Measurements from ENCODE around the gene LGI2. TPM values are rescaled to one million over a fixed set of nuclear protein-coding genes. Genes with fewer than 3 reads are reported as not detected.

LGI2 gene
- total and polyA plus RNA-seq, 2 experiments from 2014 or later = 0.63 to 8.0 TPM

DNA sequence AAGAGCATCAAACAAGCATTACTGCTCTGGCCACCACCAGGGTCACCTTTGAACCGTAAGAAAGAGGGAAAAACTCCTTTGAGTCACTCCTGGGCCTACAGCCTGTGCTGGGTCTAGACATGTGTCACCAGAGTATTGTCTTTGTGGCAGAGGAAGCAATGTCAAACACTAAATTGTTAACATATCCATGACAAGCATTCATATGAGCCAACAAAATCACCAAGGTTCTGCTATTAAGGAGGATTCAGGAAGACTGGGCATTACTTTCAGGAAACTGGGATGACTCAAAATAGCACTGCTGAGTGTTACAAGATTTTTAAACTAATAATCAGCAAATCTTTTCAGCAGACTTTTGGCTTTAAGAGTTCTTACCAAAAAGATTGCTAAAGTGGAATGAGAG, 28.1 kb downstream of the LGI2 start:
- Mint-ChIP-seq H3K9me3 (no peaks in the 10 kb centered on the region), H3K36me3 (ENCODE audit: low read depth) (no peaks in the 10 kb centered on the region; the same call in 2 of the 3 replicates), H3K4me3 (no peak overlapping the region), H3K27me3 (ENCODE audit: insufficient read depth, low read depth, poor library complexity) (no peaks in the 10 kb centered on the region), H3K4me1 (peaks cover 17% of the 10 kb centered on the region), H3K27ac (no peak overlapping the region)
- Histone ChIP-seq H3K36me3 (ENCODE audit: insufficient read depth) (no peaks in the 10 kb centered on the region), H3K27ac (ENCODE audit: low read depth) (no peak overlapping the region), H3K27me3 (ENCODE audit: insufficient read depth) (no peaks in the 10 kb centered on the region), H3K79me2 (replicated peaks; ENCODE audit: insufficient read depth) (no peaks in the 10 kb centered on the region), H3K9me2 (ENCODE audit: insufficient read depth) (peaks cover 11% of the 10 kb centered on the region; the same call in 1 of the 2 replicates), H4K20me1 (replicated peaks; ENCODE audit: insufficient read depth) (no peaks in the 10 kb centered on the region), H3K4me2 (no peak overlapping the region), H3F3A (replicated peaks; ENCODE audit: low read depth) (no peaks in the 10 kb centered on the region), H3K4me3 (no peak overlapping the region), H3K4me1 (ENCODE audit: insufficient read depth) (peaks cover 9% of the 10 kb centered on the region), H2AFZ (no peak overlapping the region)
- DNase-seq (ENCODE audit: low spot score) (no peak), ATAC-seq (no peak)
- TF ChIP-seq ZNF114 (CRISPR knock-in tag; IDR thresholded peaks at IDR 0.05) = no peak
- TF ChIP-seq, protein P1, sequence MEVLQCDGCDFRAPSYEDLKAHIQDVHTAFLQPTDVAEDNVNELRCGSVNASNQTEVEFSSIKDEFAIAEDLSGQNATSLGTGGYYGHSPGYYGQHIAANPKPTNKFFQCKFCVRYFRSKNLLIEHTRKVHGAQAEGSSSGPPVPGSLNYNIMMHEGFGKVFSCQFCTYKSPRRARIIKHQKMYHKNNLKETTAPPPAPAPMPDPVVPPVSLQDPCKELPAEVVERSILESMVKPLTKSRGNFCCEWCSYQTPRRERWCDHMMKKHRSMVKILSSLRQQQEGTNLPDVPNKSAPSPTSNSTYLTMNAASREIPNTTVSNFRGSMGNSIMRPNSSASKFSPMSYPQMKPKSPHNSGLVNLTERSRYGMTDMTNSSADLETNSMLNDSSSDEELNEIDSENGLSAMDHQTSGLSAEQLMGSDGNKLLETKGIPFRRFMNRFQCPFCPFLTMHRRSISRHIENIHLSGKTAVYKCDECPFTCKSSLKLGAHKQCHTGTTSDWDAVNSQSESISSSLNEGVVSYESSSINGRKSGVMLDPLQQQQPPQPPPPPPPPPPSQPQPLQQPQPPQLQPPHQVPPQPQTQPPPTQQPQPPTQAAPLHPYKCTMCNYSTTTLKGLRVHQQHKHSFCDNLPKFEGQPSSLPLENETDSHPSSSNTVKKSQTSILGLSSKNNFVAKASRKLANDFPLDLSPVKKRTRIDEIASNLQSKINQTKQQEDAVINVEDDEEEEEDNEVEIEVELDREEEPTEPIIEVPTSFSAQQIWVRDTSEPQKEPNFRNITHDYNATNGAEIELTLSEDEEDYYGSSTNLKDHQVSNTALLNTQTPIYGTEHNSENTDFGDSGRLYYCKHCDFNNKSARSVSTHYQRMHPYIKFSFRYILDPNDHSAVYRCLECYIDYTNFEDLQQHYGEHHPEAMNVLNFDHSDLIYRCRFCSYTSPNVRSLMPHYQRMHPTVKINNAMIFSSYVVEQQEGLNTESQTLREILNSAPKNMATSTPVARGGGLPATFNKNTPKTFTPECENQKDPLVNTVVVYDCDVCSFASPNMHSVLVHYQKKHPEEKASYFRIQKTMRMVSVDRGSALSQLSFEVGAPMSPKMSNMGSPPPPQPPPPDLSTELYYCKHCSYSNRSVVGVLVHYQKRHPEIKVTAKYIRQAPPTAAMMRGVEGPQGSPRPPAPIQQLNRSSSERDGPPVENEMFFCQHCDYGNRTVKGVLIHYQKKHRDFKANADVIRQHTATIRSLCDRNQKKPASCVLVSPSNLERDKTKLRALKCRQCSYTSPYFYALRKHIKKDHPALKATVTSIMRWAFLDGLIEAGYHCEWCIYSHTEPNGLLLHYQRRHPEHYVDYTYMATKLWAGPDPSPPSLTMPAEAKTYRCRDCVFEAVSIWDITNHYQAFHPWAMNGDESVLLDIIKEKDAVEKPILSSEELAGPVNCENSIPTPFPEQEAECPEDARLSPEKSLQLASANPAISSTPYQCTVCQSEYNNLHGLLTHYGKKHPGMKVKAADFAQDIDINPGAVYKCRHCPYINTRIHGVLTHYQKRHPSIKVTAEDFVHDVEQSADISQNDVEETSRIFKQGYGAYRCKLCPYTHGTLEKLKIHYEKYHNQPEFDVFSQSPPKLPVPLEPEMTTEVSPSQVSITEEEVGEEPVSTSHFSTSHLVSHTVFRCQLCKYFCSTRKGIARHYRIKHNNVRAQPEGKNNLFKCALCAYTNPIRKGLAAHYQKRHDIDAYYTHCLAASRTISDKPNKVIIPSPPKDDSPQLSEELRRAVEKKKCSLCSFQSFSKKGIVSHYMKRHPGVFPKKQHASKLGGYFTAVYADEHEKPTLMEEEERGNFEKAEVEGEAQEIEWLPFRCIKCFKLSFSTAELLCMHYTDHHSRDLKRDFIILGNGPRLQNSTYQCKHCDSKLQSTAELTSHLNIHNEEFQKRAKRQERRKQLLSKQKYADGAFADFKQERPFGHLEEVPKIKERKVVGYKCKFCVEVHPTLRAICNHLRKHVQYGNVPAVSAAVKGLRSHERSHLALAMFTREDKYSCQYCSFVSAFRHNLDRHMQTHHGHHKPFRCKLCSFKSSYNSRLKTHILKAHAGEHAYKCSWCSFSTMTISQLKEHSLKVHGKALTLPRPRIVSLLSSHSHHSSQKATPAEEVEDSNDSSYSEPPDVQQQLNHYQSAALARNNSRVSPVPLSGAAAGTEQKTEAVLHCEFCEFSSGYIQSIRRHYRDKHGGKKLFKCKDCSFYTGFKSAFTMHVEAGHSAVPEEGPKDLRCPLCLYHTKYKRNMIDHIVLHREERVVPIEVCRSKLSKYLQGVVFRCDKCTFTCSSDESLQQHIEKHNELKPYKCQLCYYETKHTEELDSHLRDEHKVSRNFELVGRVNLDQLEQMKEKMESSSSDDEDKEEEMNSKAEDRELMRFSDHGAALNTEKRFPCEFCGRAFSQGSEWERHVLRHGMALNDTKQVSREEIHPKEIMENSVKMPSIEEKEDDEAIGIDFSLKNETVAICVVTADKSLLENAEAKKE (CRISPR knock-in tag; IDR thresholded peaks at IDR 0.05) = no peak
- TF ChIP-seq NANOG (IDR thresholded peaks at IDR 0.05; ENCODE audit: borderline replicate concordance) = no peak
- TF ChIP-seq, protein P2, sequence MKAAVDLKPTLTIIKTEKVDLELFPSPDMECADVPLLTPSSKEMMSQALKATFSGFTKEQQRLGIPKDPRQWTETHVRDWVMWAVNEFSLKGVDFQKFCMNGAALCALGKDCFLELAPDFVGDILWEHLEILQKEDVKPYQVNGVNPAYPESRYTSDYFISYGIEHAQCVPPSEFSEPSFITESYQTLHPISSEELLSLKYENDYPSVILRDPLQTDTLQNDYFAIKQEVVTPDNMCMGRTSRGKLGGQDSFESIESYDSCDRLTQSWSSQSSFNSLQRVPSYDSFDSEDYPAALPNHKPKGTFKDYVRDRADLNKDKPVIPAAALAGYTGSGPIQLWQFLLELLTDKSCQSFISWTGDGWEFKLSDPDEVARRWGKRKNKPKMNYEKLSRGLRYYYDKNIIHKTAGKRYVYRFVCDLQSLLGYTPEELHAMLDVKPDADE (IDR thresholded peaks at IDR 0.05) = no peak
- TF ChIP-seq ZNF331 (CRISPR knock-in tag; IDR thresholded peaks at IDR 0.05; ENCODE audit: low read depth) = no peak
- TF ChIP-seq JUNB (IDR thresholded peaks at IDR 0.05; ENCODE audit: unreplicated experiment) = no peak
- TF ChIP-seq CREB1 (CRISPR knock-in tag; IDR thresholded peaks at IDR 0.05; ENCODE audit: low read depth) = no peak
- TF ChIP-seq, protein P3, sequence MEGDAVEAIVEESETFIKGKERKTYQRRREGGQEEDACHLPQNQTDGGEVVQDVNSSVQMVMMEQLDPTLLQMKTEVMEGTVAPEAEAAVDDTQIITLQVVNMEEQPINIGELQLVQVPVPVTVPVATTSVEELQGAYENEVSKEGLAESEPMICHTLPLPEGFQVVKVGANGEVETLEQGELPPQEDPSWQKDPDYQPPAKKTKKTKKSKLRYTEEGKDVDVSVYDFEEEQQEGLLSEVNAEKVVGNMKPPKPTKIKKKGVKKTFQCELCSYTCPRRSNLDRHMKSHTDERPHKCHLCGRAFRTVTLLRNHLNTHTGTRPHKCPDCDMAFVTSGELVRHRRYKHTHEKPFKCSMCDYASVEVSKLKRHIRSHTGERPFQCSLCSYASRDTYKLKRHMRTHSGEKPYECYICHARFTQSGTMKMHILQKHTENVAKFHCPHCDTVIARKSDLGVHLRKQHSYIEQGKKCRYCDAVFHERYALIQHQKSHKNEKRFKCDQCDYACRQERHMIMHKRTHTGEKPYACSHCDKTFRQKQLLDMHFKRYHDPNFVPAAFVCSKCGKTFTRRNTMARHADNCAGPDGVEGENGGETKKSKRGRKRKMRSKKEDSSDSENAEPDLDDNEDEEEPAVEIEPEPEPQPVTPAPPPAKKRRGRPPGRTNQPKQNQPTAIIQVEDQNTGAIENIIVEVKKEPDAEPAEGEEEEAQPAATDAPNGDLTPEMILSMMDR (conservative IDR thresholded peaks at IDR 0.05; ENCODE audit: low read depth in 2 of 2) = no peak
- TF ChIP-seq POLR2AphosphoS5 (IDR thresholded peaks at IDR 0.05; ENCODE audit: low read depth) = no peak
- no peak for TF ChIP-seq EZH2phosphoT487 (IDR thresholded peaks at IDR 0.05; ENCODE audit: unreplicated experiment)
- no peak for TF ChIP-seq EZH2 (IDR thresholded peaks at IDR 0.05; ENCODE audit: low read depth, unreplicated experiment)
